ENCODE data around the gene SP140.
"Not testable (repeated sequence)": the region's sequence is repeated elsewhere in the genome, so short reads cannot be mapped to it uniquely, and the experiment has no call there.

Gene SP140

DNA sequence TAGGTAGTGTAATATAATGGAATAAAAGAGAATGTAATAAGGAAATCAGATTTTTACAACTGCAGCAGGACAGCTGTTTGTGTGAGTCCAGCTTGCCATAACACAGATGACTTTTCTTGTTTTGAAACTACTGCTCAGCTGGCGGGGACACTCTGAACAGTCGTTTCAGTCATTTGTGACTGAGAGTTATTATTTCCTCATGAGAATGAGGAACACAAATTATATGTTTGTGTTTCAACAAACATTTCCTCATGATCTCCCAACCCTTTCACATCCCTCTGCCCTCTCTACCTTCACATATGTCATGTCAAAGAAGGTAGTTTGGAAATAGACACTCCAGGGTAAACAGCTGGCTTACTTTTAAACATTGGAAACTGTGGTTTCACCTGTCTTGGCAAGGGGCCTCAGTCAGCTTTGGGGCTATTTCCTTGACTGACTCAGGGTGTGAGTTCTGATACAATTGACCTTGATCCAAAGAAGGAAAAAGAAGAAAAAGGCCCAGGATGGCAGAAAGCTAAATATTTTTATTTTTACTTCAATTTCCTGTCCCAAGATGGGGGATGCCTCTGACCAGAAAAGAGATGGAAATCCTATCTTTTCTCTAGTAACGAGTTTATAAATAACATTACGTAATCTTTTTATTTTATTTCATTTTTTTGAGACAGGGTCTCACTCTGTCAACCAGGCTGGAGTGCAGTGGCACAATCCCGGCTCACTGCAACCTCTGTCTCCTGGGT lies 102.0 kb downstream of the SP140 start:
- no peak for DNase-seq

DNA sequence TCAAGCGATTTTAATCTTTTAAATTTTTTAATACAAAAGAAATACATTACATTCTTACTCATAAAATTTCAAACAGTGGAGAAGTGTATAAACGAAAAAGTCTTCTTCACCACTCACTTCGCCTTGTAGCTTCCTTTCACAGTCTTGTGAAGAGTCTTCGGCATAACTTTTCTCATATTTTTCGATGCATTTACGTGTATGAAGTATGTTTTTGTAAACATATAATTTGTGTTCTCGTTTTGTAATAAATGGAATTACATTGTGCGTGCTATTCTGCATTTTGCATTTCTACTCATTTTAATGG lies 102.6 kb downstream of the SP140 start:
- DNase-seq: no peak

DNA sequence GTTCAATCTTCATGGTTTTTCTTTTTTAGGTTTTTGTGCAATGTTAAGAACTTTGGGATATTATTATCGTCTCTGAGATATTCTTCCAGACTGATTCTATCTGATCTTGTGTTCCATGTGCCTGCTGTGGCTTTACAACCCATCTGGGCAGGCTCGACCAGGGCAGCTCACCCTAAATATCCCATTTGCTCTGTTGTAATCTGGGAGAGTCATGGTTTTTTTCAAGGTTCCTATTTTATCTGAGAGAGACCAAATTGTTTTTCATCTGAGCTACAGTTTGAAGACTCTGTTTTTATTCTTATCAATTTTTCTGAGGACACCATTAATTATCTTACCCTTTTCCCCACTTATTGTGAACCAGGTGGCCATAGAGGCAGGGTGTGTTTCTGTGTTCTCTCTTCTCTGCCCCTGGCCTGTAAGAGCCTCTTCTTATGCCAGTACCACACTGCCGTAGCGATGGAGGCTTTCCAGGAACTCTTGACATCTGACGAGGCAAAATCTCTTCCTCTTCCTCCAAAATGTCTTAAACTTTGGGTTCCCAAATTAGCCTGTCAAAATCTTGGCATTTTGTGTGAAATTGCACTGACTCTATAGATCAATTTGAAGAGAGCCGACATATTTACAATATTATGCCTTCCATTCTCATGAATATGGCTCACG lies 104.5 kb downstream of the SP140 start:
- no peak for DNase-seq

DNA sequence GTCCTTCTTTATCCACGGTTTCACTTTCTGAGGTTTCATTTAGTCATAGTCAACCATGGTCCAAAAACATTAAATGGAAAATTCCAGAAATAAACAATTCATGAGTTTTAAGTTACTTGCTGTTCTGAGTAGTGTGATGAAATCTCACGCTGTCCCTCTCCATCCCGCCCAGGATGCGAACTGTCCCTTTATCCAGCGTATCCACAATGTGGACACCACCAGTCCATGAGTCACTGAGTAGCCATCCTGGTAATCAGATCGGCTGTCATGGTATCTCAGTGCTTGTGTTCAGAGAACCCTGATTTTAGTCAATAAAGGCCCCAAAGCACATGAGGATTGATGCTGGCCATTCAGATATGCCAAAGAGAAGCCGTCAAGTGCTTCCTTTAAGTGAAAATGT lies 105.2 kb downstream of the SP140 start:
- no peak for DNase-seq

DNA sequence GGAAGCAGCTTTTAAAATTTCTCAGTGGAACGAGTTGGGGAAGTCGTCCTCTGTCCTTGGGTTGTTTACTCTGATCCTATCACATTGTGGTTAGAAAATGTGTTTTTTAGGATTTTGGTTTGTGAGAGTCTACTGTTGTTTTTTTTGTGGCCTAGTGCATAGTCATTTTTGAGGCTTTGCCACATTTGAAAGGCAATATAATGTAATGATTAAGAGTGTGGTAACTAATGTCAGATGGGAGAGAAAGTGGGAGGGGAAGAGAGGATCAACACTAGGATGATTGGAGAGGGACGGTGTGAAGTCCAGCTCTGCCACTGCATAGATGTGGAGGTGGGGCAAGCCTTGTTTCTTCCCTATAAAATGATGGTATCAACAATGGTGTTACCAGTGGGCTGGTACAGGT lies 109.9 kb downstream of the SP140 start:
- DNase-seq: no peak

DNA sequence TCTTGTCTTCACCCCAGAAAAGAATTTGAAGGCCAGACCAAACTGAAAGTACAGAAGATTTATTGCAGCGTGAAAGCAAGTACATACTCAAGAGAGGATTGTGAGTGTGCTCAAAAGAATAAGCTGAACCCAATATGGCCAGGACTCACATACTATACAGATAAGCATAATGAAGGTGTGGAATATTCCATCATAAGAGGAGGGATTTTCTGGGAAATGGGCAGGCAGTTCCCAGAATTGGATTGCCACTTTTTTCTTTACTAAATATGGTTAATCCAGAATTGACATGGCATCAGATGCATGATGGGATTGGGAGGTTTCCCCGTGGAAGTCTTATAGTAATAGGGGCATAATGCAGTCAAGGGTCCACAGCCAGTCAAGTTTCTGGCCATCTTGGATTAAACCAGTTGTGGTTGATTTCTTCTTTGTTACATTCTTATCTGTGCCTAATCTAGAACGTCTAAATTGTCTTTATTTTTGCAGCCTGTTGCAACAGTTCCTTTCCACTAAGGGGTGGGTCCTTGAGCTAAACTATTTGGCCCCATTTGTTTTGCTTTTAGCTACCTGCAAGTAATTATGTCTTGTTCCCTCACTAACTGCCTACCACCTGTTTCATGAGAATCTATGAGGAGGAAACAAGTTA lies 110.4 kb downstream of the SP140 start:
- no peak for DNase-seq

DNA sequence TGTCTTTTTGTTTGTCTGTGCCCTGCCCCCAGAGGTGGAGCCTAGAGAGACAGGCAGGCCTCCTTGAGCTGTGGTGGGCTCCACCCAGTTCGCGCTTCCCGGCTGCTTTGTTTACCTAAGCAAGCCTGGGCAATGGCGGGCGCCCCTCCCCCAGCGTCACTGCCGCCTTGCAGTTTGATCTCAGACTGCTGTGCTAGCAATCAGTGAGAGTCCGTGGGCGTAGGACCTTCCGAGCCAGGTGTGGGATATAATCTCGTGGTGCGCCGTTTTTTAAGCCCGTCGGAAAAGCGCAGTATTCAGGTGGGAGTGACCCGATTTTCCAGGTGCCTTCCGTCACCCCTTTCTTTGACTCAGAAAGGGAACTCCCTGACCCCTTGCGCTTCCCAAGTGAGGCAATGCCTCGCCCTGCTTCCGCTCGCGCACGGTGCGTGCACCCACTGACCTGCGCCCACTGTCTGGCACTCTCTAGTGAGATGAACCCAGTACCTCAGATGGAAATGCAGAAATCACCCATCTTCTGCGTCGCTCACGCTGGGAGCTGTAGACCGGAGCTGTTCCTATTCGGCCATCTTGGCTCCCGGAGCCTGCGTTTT lies 116.5 kb downstream of the SP140 start:
- not testable (repeated sequence) for DNase-seq

DNA sequence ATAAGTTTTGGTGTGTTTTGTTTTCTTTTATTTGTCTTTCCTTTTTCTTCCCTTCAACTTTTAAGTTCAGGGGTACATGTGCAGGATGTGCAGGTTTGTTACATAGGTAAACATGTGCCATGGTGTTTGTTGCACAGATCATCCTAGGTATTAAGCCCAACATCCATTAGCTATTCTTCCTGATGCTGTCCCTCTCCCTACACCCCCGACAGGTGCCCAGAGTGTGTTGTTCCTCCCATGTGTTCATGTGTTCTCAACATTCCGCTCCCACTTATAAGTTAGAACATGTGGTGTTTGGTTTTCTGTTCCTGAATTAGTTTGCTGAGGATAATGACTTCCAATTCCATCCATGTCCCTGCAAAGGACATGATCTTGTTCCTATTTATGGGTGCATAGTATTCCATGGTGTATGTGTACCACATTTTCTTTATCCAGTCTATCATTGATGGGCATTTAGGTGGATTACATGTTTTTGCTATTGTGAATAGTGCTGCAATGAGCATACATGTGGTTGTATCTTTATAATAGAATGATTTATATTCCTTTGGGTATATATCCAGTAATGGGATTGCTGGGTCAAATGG lies 117.6 kb downstream of the SP140 start:
- not testable (repeated sequence) for DNase-seq

DNA sequence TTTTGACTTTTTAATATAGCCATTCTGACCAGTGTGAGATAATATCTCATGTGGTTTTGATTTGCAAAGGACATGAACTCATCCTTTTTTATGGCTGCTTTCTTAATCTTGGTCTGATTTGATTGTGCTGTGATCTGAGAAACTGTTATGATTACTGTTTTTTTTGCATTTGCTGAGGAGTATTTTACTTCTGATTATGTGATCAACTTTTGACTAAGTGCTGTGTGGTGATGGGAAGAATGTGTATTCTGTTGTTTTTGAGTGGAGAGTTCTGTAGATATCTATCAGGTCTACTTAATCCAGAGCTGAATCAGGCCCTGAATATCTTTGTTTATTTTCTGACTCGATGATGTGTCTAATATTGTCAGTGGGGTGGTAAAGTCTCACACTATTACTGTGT lies 118.2 kb downstream of the SP140 start:
- no peak for DNase-seq

DNA sequence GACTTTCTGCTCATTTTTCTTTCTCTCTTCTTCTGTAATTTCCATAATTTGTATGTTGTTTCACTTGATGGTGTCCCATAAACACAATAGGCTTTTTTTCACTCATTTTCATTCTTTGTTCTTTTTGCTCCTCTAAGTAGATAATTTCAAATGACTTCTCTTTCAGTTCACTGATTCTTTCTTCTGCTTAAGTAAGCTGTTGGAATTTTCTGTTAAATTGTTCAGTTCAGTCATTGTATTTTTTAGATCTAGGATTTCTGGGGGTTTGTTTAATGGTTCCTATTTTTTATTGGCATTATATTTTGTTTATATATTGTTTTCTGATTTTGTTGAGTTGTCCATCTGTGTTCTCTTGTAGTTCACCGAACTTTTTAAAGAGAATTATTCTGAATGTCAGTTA lies 120.9 kb downstream of the SP140 start:
- DNase-seq: no peak

DNA sequence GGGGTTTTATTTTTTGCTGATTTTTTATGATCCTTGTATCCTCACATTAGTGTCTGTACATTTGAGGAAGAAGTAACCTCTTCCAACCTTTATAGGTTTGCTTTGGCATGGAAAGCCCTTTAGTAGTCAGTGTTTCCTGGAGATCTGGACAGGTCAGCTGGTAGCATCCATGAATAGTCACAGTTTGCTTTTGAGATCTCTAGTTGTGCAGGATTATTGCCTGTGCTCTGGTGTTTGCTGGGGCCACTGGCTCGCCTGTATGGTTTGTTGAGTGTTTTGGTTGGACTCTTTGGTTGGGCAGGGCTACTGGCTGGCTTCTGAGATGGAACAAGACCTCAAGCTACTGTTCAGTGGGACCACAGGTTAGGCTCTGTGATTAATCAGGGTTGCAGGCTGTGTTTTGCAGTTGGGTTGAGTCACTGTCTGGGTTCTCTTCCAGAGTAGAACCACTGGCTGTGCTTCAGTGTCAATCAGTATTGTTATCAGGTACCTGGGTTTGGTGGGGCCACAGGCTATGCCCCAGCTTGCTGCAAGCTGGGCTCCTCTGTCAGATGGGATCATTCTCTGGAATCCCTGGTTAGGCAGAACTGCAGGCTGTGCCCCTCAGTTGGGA lies 121.5 kb downstream of the SP140 start:
- DNase-seq: no peak

DNA sequence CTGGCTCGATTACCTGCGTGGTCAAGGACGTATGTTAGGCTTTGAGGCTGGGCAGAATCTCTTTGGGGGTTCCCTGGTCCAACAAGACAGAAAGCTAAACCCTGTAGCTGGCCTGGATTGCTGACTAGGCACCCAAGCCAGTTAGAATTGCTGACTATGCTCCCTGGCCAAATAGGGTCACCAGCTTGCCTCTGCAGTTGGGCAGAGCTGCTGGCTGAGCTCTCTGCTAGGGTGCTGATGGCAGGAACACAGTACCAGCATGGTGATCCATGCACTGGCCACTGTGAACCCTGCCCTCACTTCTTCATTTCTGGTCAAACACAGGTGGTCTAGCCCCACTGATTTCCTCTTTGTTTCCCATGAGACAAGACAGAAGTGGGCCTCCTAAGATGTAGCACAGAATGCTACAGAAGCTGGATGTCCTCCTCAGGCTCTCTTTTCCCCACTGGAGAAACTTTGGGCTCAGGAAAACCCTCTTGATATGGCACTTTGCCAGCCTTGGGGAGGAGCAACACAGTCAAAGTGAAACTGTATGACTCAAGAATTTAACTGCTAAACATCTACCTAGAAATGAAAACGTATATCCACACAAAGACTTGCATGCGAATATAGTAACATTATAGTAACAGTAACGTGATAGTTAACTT lies 122.2 kb downstream of the SP140 start:
- no peak for DNase-seq

DNA sequence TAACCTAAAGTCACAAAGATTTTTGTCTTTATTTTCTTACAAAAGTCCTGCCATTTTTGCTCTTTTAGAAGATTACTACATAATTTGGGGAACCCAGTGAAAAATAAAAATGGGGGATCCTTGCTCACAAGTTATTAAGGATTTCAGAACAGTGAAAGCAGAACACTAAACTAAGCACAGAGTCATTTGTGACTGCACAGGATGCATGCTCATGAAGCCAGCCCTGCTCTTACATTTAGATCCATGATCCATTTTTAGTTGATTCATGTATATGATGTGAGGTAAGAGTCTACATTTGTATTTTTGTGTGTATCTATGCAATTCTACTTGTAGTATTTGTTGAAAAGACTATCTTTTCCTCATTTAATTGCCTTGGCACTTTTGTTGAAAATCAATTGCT lies 123.3 kb downstream of the SP140 start:
- DNase-seq: no peak

DNA sequence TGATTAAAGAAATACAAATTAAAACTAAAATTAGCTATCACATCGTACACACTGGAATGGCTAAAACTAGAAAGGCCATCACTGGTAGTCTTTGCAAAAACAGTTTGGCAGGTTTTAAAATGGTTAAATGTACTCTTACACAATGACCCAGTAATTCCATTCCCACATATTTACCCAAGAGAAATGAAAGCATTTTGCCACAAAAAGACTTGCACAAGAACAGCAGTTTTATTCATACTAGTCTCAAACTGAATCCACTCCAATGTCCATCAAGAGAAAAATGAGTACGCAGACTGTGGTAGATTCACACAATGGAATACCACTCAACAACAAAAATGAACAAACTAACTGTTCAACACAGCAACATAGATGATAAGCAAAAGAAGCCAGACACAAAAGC lies 130.5 kb downstream of the SP140 start:
- DNase-seq: no peak

DNA sequence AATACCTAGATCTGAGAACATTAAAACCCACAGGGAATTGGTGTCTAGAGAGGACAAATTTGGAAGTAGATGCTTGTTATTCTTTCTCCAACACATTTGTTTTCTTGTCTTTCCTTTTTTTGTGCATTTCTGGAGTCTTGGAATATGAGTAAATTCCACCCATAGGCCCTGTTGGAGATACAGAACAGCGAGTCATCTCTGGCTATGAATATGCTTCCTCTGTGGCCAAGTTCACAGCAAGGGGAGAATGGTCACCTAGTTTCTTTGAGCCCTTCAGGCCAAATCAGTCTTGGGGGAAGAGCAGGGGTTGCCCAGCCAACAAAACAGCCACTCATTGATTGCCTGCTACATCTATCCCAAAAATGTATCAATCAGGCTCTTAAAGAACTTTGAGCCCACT lies 132.8 kb downstream of the SP140 start:
- DNase-seq: no peak

DNA sequence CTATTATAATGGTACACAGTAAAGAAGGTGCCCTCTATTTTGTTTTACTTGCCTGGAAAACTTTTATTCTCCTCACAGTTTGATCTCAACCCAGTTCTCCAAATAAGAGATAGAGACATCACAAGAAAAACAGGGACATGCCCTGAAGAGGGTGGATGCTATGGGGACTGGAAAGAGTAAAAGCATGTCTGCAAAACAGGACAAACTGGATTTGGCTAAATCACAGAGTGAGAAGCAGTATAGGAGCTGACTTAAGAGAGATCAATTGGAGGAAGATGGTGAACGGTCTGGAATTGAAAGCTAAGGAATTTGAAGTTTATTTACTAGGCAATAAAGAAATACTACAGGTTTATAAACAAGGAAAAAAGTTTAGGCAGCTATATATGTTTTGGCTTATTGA lies 134.5 kb downstream of the SP140 start:
- no peak for DNase-seq

DNA sequence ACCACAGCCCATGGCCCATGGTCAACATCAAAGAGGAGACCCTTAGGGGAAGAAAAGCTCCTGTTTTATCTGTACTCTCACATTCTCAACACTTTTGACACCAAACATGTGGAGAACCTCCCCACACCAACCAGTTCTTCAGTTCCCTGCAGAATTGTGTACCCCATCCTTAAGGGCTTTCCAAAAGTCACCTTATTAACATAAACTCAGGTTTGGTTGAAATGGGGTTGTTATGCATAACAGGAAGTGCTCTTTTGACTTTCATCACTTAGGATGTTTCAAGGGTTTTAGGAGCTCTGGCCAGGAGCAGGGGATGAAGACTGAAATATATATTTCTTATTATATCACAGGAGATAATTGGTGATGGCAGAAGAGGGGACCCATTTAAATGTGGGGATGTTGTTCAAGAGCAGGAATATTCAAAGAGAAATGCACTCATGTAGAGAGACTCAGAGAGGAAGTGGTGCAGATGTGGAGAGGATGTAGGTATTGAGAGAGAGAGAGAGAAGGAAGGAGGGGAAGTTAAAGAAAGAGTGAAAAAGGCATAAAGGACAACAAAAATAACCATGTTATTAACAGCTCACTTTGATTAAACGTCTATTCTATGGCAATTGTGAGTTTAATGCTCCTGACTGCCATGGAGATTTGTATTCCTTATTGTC lies 136.6 kb downstream of the SP140 start:
- DNase-seq: no peak
